Measurements from ENCODE around the gene UBE2QL1.

The UBE2QL1 gene

DNA sequence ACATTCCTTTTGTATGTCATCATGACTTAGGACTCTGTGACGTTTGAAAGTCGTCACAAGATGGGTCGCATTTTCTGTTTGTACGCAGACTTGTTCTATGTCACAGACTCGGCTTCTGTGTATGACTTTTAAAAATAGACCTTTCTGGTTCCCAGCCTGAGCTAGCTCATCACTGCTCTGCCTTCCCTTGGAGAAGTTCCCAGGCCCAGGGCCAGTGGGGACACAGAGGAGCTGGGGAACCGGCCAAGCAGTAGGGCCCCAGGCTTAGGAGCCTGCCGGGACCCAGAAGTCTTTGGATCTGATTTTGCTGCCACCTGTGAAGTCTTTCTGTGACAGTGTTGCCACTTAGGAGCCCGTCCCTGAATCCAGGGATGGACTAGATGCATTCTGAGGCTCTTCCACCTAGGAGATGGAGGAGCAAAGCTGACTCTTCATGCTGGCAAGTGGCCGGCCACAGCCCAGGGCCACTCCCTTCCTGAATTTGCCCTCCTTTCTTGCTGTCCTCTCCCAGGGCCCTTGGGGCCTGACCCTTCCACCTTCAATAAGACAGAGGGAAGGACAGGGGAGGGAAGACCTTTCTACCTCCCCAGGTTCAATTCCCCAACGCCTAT lies 18.1 kb upstream of the UBE2QL1 start:
- no peak for DNase-seq (ENCODE audit: low read depth)

DNA sequence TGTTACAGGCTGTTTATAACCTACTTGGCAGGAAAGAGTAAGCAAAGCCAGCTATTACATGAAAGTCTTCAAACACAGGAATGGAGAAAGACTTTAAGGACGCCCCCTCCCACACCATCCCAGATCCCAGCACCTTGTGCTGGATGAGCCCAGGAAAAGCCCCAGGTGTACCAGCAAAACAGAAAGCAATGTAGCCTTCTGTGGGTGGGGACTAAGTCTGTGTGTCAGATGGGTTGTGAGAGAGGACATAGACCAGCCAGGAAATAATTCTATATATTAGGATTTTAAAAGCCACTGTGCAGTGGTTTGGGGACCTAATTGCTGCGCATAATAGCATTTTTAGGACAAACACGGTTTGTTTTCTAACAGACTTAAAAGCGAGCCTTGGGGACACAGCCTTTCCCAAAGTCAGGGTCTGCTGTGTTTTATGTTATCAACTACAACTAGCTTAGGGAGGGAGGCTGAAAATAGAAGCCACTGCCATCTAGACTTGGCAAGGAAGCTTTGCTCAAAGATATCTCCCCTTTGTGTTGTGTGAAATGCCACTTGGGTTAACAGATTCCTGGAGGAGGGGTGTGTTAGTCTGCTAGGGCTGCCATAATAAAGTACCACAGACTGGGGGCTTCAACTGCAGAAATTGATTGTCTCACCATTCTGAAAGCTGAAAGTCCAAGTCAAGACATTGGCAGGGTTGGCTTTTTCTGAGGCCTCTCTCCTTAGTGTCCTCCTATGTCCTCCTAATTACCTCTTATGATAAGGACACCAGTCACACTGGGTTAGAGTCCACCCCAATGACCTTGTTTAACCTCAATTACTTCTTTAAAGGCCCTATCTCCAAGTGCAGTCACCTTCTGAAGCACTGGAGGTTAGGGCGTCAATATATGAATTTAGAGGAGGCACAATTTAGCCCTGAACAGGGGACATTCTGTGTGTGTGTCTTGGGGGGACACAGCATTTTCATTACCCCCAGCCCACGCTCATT lies 17.2 kb upstream of the UBE2QL1 start:
- no peak for DNase-seq (ENCODE audit: low read depth)

DNA sequence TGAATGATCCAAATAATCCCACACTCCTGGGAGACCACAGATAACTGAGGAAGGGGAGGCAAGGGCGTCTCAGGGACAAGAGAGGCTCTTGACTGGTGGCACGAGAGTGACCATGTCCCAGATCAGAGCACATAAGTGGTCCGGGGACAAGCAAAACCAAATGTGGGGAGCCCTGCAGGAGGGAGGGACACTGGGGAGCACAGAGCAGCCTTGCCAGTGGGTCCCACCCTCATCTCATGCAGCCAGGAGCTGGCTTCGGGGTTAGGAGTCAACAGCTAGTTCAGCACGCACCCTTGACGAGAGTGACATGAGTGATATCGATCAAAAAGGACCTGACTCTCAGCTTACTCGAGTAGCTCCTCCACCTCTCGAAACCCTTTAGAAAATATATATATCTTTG lies 16.5 kb upstream of the UBE2QL1 start:
- no peak for DNase-seq (ENCODE audit: low read depth)

DNA sequence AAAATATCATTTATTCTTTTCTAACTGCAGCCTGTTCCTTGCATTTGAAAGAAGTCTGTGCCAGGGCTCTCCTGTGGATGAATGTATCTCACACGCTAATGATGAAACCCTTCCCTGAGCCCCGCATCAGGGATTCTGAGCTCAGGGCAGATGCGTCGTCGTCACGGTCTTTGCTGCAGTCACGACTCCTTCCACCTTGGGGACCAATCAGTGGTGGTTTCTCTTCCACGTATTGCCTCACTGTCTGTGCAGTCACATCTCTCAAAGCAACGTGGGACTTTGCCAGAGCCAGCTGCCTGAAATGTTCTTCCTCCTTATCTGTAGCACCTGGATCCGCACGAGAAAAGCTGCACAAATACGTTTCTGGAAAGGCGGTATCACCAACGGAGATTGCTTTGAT lies 13.9 kb upstream of the UBE2QL1 start:
- DNase-seq (ENCODE audit: low read depth): no peak

DNA sequence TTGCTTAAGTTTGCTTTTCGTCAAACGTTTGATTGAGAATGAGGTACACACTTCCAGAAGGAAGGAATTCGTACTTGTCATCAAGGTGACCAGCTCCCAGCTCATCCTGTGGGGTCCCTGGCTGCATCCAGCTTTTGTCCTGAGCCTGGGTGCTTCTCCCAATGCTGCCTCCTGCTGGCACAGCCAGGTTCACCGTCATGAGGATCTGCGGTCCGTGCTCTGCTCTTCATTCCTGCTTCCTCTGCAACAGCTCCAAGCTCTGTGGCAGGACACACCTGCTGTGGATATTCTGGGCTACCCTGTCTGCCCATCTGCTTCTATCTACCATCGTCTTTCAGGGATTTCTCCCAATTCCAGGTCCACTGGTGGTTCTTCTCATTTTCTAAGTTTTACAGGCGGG lies 13.3 kb upstream of the UBE2QL1 start:
- DNase-seq (ENCODE audit: low read depth): no peak

DNA sequence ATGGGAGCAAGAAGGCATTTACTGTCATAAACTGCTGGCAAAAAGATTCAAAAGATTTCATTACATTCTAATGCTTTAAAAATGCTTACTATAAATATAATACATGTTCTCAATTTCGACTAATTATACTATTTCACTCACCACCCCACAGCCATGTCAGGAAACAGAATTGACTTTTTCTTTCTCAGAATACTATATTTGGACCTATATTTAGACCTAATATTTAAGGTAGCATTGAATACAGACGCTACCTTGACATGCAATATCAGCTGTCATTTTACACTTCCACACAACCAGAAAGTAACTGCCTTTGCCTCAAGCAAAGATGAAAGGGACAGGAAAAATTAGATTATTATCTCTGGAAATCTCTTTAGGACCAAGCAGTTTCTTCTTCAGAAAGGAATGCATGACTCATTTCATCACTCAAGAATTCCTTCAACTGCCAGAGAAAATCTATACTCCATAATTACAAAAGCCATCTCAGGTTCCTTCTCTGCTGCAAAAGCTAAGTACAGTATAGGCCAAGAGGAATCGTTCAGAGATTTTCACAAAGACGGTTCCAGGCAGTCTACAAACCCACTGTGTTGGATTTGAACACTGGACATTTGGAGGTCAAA lies 11.8 kb upstream of the UBE2QL1 start:
- DNase-seq (ENCODE audit: low read depth): no peak

DNA sequence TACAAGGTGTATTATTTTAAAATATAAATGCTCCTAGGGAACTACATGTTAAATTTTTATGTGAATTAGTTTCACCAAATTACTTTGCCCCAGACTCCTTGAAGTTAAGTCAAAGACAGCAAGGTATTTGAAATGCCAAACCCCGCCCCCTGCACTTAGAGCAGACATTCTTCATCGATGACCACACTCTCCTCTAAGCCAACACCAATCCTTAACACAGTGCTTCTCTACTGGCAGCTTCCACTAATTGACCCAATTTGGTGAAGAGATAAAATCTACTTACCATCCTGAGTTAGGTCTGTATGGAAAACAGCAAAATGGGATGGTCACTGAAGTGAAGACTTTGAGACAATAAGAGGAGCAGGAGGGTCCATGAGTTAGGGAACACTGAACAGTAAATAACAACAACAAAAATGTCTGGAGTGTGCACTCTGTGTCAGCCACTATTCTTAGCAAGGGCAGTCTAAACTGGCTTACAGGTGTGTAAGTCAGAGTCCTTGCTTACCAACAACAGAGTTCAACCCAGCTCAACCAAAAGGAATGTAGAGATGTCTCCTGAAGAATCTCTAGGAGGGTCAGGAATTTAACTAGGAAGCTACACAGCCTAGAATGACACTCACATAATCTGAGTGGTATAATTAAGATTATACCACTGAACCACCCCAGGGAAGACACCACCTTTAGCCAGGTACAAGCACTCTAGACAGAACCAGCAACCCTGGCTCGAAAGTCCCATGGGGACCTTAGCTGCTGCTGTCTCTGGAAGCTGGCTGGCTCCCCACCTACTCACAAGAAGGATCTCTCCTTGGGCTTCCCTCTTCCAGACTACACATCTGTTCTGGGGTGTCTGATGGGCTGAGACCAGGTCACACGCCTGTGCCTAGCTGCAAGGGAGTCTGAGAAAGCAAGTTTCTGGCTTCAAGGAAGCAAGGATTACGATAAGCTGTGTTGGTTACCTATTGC lies 8.8 kb upstream of the UBE2QL1 start:
- DNase-seq (ENCODE audit: low read depth): no peak

DNA sequence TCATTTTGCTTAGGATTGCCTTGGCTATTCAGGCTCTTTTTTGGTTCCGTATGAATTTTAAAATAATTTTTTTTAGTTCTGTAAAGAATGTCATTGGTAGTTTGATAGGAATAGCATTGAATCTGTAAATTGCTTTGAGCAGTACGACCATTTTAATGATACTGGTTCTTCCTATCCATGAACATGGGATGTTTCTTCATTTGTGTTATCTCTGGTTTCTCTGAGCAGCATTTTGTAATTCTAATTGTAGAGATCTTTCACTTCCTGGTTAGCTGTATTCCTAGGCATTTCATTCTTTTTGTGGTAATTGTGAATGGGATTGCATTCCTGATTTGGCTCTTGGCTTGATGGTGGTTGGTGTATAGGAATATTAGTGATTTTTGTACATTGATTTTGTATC lies 6.3 kb upstream of the UBE2QL1 start:
- DNase-seq (ENCODE audit: low read depth): no peak

DNA sequence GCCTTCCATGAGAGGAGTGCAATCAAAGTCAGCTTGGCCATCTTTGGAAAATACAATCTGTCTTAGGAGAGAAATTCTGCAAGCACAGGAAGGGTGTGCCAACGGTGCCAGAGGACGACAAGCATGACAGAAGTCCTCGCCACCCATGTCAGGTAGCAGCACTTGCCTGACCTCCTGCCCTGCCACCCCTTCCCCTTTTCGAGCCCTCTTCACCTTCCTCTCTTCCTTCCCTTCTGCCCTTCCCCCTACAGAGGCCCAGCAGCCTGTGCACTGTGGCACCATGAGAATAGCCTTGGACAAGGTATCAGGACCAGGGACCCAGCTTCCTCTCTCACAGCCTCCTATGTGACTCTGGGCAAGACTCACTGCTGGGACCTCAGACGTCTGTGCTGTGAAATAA lies 5.3 kb upstream of the UBE2QL1 start:
- no peak for DNase-seq (ENCODE audit: low read depth)

DNA sequence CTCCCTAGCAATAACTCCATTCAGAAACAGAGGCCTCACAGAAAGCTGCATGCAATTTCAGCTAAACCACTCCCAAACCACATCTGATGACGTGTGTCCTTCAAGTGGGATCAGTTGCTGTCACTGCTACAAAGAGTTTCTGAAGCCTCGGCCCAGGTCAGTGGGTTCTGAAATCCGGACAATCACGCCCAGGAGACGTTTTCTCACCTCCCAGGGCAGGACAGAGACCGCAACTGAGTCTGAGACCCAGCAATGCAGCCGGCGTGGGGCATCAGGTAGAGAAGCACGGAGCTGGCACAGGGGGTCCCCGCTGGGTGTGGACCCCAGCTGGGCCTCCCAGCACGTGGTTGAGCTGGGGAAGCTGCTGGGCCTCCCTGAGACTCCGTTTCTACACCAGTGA lies 2.6 kb upstream of the UBE2QL1 start:
- DNase-seq (ENCODE audit: low read depth): no peak

DNA sequence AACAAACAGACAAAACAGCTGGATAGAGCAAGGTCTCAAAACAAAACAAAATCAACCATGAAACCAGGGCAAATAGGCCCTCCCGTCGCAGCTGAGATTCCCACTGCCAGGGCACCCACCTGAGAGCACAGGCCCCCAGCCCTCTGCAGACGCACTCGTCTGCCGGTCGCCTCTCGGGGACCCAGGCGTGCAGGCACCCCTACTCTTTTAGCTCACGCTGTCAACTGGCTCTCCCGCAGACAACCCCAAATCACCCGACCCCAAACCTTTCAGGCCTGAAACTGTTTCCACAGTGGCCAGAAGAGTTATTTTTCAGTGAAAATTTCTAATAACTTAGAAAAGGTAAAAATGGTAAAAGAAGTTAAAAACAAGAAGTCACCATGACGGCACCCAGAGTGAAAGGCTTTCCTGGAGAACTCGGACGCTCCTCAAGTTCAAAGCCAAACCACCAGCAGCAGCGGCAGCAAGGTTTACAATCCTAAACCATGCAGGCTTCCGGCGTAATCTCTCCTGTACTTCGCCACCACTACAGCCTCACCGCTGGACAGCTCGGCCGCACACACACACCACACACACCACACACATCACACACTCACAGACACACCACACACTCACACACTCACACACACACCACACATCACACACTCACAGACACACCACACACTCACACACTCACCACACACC lies 1.9 kb upstream of the UBE2QL1 start:
- no peak for DNase-seq (ENCODE audit: low read depth)

DNA sequence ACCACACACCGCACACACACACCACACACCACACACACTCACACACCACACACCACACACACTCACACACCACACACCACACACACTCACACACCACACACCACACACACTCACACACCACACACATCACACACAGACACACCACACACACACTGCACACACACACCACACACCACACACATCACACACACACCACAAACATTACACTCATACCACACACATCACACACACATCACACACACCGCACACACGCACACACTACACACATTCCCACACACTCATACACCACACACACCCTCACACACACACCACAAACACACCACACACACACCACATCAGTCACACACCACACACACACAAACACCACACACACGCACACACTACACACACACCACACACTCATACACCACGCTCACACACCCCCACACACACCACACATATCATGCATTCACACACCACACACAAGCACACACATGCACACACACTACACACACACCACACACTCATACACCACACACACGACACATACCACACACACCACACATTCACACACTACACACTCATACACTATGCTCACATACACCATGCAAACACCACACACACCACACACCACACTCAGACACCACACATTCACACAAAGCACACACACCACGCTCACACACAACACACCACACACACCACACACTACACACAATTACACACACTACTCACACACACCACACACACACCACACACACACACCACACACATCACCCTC lies 1.1 kb upstream of the UBE2QL1 start:
- no peak for DNase-seq (ENCODE audit: low read depth)

DNA sequence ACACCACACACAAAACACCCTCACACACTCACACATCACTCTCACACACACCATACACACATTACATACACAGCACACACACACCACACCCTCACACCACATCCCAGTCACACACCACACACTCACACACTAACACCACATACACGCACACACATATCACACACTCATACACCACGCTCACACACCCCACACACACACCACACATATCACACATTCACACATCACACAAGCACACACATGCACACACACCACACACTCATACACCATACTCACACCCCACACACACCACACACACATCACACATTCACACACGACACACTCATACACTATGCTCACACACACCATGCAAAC lies 543 bp upstream of the UBE2QL1 start:
- DNase-seq (ENCODE audit: low read depth): no peak

DNA sequence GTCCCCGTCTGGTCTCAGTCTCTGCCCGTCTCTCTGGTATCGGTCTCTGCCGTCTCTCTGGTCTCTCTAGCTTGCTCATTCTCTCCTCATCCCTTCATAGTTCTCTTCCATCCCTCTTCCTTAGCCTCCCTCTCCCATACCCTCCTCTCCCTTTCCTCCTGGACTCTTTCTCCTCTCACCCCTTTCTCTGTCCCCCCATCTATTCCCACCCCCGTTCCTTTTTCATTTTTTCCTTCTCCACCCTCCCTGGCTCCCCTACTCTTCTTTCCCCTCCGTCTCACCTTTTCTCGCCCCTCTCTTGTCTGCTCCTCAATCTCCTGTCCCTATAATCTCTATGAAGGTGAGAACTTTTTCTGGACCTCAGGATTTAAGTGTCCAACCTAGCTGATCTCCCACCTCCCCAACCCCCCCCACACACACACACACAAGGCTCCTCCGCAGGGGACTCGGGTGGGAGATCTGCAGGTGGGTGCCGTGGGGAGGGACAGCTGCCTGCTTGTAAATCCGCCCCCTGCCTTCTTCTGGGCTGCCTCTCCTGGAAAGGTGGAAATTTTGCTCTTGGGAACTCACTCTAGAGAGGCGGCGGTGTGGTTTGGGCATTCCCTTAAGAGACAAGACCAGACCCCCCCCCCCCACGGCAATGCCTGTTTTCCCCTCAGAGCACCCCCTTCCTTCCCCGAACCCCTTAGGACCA lies 953 bp downstream of the UBE2QL1 start:
- DNase-seq (ENCODE audit: low read depth): no peak

DNA sequence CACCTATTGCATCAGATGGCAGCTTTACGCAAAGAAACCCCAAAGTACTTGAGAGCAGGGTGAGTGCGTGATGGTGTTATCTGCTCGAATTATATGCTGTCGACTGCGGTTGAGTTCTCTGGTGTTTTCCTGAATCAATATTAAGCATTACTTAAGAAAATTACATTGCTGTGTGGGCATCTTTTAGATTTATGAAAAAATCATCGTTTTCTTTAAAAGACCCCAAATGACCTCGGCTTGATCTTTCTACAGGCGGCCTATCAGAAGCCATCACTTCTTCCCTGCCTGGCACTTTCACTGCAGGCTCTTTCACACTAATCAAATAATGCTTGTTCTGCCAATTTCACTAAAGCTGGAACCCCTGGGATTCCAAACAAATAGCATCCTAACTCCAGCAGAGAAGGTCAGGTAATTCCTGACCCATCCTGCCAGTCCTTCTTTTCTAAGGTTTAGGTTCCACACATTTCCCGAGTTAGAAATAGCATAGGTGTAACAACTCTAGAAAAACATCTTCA lies 1.7 kb downstream of the UBE2QL1 start:
- DNase-seq (ENCODE audit: low read depth): no peak

DNA sequence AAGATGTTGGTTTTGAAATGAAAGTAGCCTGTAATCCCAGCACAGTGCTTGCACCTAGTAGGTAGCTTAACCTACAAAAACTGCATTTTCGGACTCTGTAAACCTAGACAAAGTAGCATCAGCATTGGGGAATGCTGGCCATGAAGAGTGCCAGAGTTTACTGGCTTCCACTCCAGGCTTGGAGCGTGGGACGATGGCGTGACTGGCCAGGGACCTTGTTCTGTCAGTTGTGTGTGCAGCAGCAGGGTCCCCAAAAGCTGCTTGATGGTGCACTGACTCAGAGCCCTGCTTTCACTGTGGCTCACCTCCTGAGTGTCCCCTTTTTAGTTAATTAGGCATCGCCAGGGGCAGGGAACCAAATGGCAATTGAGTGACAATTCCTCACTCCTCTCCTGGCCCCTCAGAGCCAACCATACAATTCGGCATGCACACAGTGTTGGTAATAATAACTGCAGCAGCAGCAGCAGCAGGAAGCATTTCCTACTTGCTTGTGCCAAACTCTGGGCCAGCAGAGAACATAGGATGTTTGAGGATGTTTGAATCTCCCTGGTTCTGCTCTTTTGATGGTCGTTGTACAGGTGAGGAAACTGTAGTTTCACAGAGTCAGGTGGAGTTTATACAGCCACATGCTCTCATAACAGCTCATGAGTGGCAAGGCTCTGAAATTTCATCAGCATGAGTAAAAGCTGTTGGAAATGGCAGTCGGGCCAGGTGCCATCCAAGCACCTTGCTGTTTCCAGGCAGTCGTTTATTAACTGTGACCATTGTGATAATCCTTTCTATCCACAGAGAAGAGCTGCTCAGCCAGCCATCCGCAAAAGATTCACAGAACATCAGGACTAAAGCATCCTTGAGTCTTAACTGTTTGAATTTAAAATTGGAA lies 4.2 kb downstream of the UBE2QL1 start:
- no peak for DNase-seq (ENCODE audit: low read depth)

DNA sequence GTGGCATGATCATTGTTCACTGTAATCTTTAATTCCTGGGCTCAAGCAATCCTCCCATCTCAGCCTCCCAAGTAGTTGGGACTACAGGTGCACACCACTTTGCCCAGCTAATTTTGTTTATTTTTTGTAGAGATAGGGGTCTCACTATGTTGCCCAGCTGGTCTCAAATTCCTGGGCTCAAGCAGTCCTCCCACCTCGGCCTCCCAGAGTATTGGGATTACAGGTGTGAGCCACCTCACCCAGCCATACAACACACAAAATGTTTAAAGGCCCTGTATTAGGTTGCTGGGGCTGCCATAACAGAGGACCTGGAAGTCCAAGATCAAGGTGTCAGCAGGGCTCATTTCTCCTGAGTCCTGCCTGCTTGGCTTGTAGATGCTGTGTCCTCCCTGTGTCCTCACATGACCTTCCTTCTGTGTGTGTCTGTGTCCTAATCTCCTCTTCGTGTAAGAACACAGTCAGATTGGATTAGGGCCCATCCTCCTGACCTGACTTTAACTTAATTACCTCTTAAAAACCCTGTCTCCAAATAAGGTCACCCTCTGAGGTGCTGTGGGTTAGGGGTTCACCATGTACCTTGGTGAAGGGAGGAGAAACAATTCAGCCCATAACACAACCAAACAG lies 5.4 kb downstream of the UBE2QL1 start:
- DNase-seq (ENCODE audit: low read depth): no peak

DNA sequence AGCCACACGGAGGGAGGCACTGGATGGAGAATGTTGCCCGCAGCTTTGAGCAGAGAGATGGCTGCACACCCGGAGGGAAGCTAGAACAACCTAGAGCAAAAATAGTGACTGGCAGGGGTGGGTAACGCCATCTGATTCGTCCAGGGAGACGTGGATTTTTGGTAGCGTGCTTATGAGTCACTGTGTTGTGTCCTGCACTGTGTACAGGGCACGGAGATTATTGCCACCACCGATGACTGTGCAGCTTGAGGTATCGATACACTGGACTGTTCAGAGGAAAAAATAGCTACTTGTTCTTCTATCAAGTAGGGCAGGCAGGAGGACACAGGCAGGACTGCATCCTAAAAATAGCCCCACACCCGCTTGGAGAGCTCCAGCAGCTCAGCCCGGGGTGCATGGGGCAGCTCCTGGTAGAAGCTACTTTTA lies 6.0 kb downstream of the UBE2QL1 start:
- no peak for DNase-seq (ENCODE audit: low read depth)

All from fibroblast of gingiva (primary cell).